Measurements from ENCODE around the gene GLRA3.
A peak's percentile ranks its signal among the peaks of the same experiment; 100 is the strongest.

GLRA3 gene

DNA sequence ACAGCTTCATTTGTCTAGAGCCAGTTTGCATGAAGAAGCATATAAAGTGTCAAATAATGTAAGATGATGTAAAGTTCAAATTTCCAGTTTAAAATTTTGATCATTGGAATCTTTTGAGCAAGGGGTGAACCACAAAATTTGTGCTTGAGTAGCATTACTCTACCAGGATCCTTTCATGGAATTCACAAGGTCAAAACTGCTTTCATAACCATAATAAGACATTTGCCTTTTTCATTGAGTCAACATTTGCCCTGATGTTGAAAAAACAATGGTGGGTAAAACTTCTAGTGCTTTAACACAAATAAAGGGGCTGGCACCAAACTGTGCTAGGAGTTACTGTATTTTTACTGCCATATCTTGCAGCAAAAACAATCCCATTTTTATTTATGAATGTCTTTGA, 142.2 kb downstream of the GLRA3 start:
- TF ChIP-seq POLR2A (IDR thresholded peaks at IDR 0.05; ENCODE audit: low read depth, low read length): no peak
- FAIRE-seq (no peak), DNase-seq (ENCODE audit: insufficient read length, low spot score) (no peak)

DNA sequence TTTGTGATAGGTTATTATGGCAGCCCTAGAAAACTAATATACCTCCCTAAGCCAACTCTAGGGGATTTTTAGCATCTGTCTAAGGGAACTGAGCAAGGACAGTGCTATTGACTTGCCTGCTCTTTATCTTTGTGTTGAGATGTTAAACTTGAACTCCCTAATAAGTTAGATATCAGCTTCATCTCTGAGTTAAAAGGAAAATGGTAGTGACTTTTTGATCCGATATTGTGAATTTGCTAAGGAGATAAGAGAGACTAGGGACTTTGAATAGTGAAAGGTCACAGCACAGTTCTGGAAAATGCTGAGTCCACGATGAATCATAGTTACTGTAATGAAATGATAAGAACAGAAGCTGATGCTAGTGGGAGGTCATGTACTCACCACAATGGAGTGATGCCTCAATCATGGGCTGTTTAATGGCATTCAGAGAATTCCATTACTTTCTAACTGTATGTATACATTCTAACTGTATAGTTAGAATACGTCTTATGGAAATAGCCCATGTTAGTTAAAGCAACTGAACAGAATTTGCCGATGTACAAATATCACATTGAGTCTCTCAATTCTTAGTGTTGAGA, 147.2 kb downstream of the GLRA3 start:
- peak; percentile 66 for FAIRE-seq
- peak; percentile 11 for DNase-seq (ENCODE audit: insufficient read length, low spot score)
- no peak for TF ChIP-seq POLR2A (IDR thresholded peaks at IDR 0.05; ENCODE audit: low read depth, low read length)

GRCh38 chr4:174674305-174674840, 154.7 kb downstream of the GLRA3 start:
- DNase-seq (ENCODE audit: insufficient read length, low spot score): no peak
- FAIRE-seq: no peak
- TF ChIP-seq POLR2A (IDR thresholded peaks at IDR 0.05; ENCODE audit: low read depth, low read length): no peak

DNA sequence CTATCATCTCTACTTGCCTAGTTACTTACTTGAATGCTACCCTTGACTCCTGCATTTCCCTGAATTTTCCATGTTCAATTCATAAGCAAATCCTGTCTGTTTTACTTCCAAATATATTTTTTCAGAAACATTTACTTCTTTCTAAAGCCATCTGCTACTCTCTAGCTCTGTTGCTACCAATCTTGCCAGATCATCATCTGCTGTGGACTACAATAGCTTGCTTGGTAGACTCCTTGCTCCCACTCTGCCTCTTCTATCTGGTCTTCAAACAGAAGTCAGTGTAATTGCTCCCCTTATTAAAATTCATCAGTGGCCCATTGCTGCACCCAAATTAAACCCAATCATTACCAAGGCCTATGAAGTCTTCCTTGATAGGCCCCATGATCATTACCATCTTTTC, 155.2 kb downstream of the GLRA3 start:
- no peak for TF ChIP-seq POLR2A (IDR thresholded peaks at IDR 0.05; ENCODE audit: low read depth, low read length)
- FAIRE-seq: no peak
- DNase-seq (ENCODE audit: insufficient read length, low spot score): no peak

GRCh38 chr4:174672276-174672675, 156.8 kb downstream of the GLRA3 start:
- TF ChIP-seq POLR2A (IDR thresholded peaks at IDR 0.05; ENCODE audit: low read depth, low read length): no peak
- DNase-seq (ENCODE audit: insufficient read length, low spot score) (no peak), FAIRE-seq (no peak)

DNA sequence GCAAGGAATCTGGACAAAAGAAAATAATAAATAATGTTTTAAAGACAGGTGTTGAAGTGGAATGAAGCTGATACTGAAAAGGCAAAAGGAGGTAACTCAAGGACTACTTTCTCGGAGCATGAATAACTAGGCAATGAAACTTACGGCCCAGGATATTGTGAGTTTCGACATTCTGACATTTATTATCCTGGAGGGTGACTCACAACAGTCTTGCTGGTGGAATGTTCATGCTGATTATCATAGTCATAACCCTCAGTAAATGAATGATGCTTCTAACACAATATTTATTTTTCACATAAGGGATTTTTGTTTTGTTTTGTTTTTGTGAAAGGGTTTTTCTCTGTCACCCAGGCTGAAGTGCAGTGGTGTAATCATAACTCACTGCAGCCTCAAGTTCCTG, 159.8 kb downstream of the GLRA3 start:
- peak; percentile 92 for FAIRE-seq
- TF ChIP-seq POLR2A (IDR thresholded peaks at IDR 0.05; ENCODE audit: low read depth, low read length): no peak
- peak; percentile 4 for DNase-seq (ENCODE audit: insufficient read length, low spot score)

GRCh38 chr4:174665799-174666198, 163.2 kb downstream of the GLRA3 start:
- no peak for TF ChIP-seq POLR2A (IDR thresholded peaks at IDR 0.05; ENCODE audit: low read depth, low read length)
- DNase-seq (ENCODE audit: insufficient read length, low spot score) (no peak), FAIRE-seq (no peak)

DNA sequence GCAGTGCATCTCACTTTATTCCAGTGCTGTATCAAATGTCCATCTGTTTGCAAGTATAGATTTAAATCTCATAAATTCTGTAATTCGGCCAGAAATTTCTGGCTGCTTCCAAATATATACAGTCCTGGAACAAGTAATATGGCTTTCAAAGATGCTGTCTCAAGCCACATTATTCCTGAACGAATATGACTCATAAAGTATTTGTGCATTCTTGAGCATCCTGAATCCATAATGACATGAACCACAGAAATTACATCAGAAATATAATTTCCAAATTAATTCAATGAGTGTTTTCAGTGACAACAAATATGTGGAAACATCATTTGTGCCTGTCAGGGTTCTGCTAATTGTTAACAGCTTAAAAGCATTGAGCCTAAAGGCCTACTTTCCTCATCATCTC, 165.8 kb downstream of the GLRA3 start:
- FAIRE-seq: no peak
- no peak for DNase-seq (ENCODE audit: insufficient read length, low spot score)
- TF ChIP-seq POLR2A (IDR thresholded peaks at IDR 0.05; ENCODE audit: low read depth, low read length): no peak

GRCh38 chr4:174658246-174658645, 170.8 kb downstream of the GLRA3 start:
- no peak for FAIRE-seq

GRCh38 chr4:174657472-174657871, 171.6 kb downstream of the GLRA3 start:
- TF ChIP-seq POLR2A (IDR thresholded peaks at IDR 0.05; ENCODE audit: low read depth, low read length): no peak
- DNase-seq (ENCODE audit: insufficient read length, low spot score) (no peak), FAIRE-seq (no peak)

More at GRCh38 chr4:174658246-174658645, 170.8 kb downstream of the GLRA3 start:
- no peak for TF ChIP-seq POLR2A (IDR thresholded peaks at IDR 0.05; ENCODE audit: low read depth, low read length)
- no peak for DNase-seq (ENCODE audit: insufficient read length, low spot score)

GRCh38 chr4:174654634-174655033, 174.4 kb downstream of the GLRA3 start:
- no peak for TF ChIP-seq POLR2A (IDR thresholded peaks at IDR 0.05; ENCODE audit: low read depth, low read length)
- FAIRE-seq (no peak), DNase-seq (ENCODE audit: insufficient read length, low spot score) (no peak)

- DNase-seq (ENCODE audit: insufficient read length, low spot score) (no peak), FAIRE-seq (no peak)
- TF ChIP-seq POLR2A (IDR thresholded peaks at IDR 0.05; ENCODE audit: low read depth, low read length): no peak
Observed at GRCh38 chr4:174650711-174651355, 178.2 kb downstream of the GLRA3 start.

DNA sequence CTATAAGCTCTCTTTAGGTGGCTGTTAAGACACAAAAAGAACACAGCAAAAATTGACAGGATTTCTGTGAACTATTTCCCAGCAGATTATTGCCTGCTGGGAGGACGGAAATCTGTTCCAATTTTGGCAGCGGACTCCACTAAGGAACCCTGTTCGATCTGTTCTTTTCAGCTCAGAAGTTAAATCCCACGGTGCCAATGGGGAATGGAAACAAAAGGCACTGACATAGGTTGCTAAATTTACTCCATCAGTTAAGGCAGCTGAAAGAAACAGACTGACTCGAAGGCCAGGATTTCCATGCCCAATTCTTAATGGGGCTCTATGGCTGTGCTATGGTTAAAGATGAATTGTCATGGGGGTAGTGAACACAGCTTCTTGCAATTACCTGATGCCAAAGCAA, 180.2 kb downstream of the GLRA3 start:
- DNase-seq (ENCODE audit: insufficient read length, low spot score) (no peak), FAIRE-seq (no peak)
- TF ChIP-seq POLR2A (IDR thresholded peaks at IDR 0.05; ENCODE audit: low read depth, low read length): no peak

DNA sequence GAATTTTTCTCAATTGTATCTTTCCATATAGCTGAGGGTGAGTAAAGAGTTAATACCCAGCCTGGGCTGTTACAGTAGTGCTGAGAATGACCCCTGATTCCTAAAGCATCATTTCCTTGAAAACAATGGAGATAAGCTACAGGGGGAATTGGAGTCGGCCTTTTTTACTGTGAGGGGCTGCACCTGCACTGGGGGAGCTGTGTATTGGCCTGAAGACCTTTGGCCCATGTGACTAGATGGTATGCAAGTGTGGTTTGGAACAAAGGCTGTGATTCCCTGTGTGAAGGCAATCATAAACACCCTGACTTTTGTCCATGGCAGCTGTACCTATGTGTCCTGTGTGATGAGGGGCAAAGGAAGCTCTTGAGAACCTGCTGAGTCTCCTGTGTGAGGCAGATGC, 182.7 kb downstream of the GLRA3 start:
- no peak for TF ChIP-seq POLR2A (IDR thresholded peaks at IDR 0.05; ENCODE audit: low read depth, low read length)
- FAIRE-seq (no peak), DNase-seq (ENCODE audit: insufficient read length, low spot score) (no peak)

GRCh38 chr4:174640146-174640545, 188.9 kb downstream of the GLRA3 start:
- TF ChIP-seq POLR2A (IDR thresholded peaks at IDR 0.05; ENCODE audit: low read depth, low read length): no peak
- no peak for FAIRE-seq

More at GRCh38 chr4:174640146-174640545, 188.9 kb downstream of the GLRA3 start:
- no peak for DNase-seq (ENCODE audit: insufficient read length, low spot score)
